DND-41 (cell line): ENCODE data around the gene TACR1.

Source experiments
- ATAC-seq: fragments of 200-7000 bp; cut with Tn5 transposase; 3 replicates; pipeline ENCODE4 v1.9.1; 2021; ENCODE audit warnings: low read depth; ENCODE audit not compliant: insufficient read depth
- DNase-seq: peaks from one replicate; pipeline ENCODE4 v3.0.0-alpha.2; 2020
- H2AFZ ChIP-seq: 2 replicates; pipeline ENCODE4 v1.6.0; 2012; ENCODE audit warnings: low read depth, low read length
- H3K27ac ChIP-seq: 2 replicates; pipeline ENCODE4 v1.5.1; 2012; ENCODE audit warnings: low read length, inconsistent platforms
- H3K27me3 ChIP-seq: fragments of 200-600 bp; sonication (generic); 2 replicates; pipeline ENCODE4 v1.6.0; 2012; ENCODE audit warnings: low read length, mild to moderate bottlenecking, inconsistent platforms; ENCODE audit not compliant: insufficient read depth, poor library complexity
- H3K36me3 ChIP-seq: 2 replicates; pipeline ENCODE4 v1.5.1; 2012; ENCODE audit warnings: low read length, inconsistent platforms; ENCODE audit not compliant: insufficient read depth
- H3K4me1 ChIP-seq: 2 replicates; pipeline ENCODE4 v1.5.1; 2012; ENCODE audit warnings: mild to moderate bottlenecking, low read length; ENCODE audit not compliant: insufficient read depth
- H3K4me2 ChIP-seq: 2 replicates; pipeline ENCODE4 v1.6.0; 2012; ENCODE audit warnings: mild to moderate bottlenecking, moderate library complexity, low read length, inconsistent platforms; ENCODE audit not compliant: insufficient read depth
- H3K4me3 ChIP-seq, 2 experiments: fragments of 200-600 bp in 1 of 2; shearing (Covaris generic) in 1 of 2; 2 replicates each; pipeline ENCODE4 v1.5.1; 2012 to 2016; ENCODE audit warnings: inconsistent platforms in 2 of 2, low read length in 2 of 2, mild to moderate bottlenecking in 2 of 2, low read depth in 1 of 2, moderate library complexity in 1 of 2
- H3K79me2 ChIP-seq: 2 replicates; pipeline ENCODE4 v1.6.0; 2012; ENCODE audit warnings: low read length, inconsistent platforms; ENCODE audit not compliant: insufficient read depth
- H3K9ac ChIP-seq: 2 replicates; pipeline ENCODE4 v1.6.0; 2012; ENCODE audit warnings: low read depth, mild to moderate bottlenecking, inconsistent platforms, low read length, moderate library complexity
- H3K9me3 ChIP-seq: 2 replicates; pipeline ENCODE4 v1.5.1; 2012; ENCODE audit warnings: low read length, moderate library complexity, mild to moderate bottlenecking, inconsistent platforms; ENCODE audit not compliant: insufficient read depth, severe bottlenecking
- H4K20me1 ChIP-seq: 2 replicates; pipeline ENCODE4 v1.6.0; 2012; ENCODE audit warnings: low read length; ENCODE audit not compliant: insufficient read depth
- EZH2 ChIP-seq: IDR thresholded peaks from 3 replicates; pipeline ENCODE4 v1.6.1; 2012; ENCODE audit warnings: borderline replicate concordance, low read depth, mild to moderate bottlenecking, moderate library complexity, low read length, inconsistent platforms; ENCODE audit not compliant: severe bottlenecking
- TF ChIP-seq, protein P1 (sequence below): IDR thresholded peaks from 2 replicates; pipeline ENCODE4 v1.5.1; 2012; ENCODE audit warnings: borderline replicate concordance, low read length, moderate library complexity, mild to moderate bottlenecking; ENCODE audit not compliant: poor library complexity, severe bottlenecking; ENCODE audit errors: extremely low read depth

TACR1 gene

DNA sequence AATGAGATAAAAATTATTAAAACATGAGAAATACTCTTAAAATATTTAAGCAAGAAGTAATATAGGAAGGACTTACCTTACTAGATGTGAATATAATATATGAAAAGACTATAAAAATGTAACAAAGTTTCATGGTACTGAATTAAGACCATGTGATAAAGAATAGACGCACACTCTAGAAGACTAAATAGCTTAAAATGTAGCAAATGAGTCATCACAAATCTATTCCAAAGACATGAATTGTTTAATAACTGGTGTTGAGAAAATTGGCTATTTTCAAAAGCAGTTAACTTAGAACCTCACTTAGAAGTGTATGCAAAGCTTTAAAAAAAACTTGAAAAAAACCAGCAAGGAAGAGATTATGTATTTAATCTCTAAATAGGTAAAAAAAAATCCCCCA lies 176.8 kb downstream of the TACR1 start:
- no peak overlapping the region for H3K9ac ChIP-seq
- no peak overlapping the region for H2AFZ ChIP-seq
- H3K4me1 ChIP-seq, result no peaks in the 10 kb centered on the region
- ATAC-seq (no peak), DNase-seq (no peak)
- H3K36me3 ChIP-seq, result no peaks in the 10 kb centered on the region
- no peaks in the 10 kb centered on the region for H3K27me3 ChIP-seq
- H3K27ac ChIP-seq, result no peak overlapping the region
- no peaks in the 10 kb centered on the region for H3K9me3 ChIP-seq
- no peaks in the 10 kb centered on the region for H3K79me2 ChIP-seq
- no peak for TF ChIP-seq EZH2
- TF ChIP-seq, protein P1, sequence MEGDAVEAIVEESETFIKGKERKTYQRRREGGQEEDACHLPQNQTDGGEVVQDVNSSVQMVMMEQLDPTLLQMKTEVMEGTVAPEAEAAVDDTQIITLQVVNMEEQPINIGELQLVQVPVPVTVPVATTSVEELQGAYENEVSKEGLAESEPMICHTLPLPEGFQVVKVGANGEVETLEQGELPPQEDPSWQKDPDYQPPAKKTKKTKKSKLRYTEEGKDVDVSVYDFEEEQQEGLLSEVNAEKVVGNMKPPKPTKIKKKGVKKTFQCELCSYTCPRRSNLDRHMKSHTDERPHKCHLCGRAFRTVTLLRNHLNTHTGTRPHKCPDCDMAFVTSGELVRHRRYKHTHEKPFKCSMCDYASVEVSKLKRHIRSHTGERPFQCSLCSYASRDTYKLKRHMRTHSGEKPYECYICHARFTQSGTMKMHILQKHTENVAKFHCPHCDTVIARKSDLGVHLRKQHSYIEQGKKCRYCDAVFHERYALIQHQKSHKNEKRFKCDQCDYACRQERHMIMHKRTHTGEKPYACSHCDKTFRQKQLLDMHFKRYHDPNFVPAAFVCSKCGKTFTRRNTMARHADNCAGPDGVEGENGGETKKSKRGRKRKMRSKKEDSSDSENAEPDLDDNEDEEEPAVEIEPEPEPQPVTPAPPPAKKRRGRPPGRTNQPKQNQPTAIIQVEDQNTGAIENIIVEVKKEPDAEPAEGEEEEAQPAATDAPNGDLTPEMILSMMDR, result no peak
- H3K4me2 ChIP-seq, result no peak overlapping the region
- no peak overlapping the region for H3K4me3 ChIP-seq
- no peaks in the 10 kb centered on the region for H4K20me1 ChIP-seq

DNA sequence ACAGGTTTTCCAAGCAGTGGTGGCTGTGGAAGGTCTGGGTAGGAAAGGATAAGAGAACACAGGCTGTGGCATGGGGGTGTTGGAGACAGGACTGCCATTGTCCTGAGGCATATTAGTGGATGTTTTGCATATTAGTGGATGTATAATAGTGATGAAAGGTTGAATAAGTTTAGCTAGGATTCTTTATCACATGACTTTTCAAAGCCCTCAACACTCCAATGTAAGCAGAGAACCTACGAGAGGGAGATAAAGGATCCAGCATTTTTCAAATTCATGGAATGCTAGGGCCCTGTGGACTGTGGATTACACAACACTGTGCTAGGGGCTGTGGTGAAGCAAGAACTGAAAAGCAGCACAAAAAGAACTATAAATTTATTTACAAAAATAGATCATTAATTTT lies 177.6 kb downstream of the TACR1 start:
- no peak overlapping the region for H3K27ac ChIP-seq
- no peak for ATAC-seq
- H3K4me3 ChIP-seq, result no peak overlapping the region
- no peak overlapping the region for H3K9ac ChIP-seq
- DNase-seq, result no peak
- H3K27me3 ChIP-seq, result no peaks in the 10 kb centered on the region
- no peak overlapping the region for H2AFZ ChIP-seq
- H3K4me2 ChIP-seq, result no peak overlapping the region
- no peak for TF ChIP-seq EZH2
- TF ChIP-seq, protein P1, result no peak
- H3K79me2 ChIP-seq, result no peaks in the 10 kb centered on the region
- H4K20me1 ChIP-seq, result no peaks in the 10 kb centered on the region
- H3K4me1 ChIP-seq, result no peaks in the 10 kb centered on the region
- H3K36me3 ChIP-seq, result no peaks in the 10 kb centered on the region
- no peaks in the 10 kb centered on the region for H3K9me3 ChIP-seq

DNA sequence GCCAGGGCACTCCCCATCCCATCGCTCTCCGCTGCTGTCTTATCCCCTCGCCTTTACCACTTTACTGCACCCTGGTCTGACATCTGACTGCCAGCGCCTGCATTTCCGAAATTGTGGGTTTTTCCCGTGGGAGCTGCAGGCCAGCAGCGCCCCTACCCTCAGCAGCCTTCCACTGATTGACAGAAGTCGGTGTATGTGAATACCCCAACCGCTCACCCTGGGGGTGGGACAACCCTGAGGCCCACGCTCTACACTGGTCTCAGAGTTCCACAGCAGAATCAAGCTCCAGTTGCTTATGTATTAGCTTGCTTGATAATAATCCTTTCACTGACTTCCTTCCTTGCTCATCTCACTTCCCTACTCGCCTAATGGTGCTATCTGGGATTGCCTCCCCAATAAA lies 178.8 kb downstream of the TACR1 start:
- no peak overlapping the region for H2AFZ ChIP-seq
- no peaks in the 10 kb centered on the region for H3K36me3 ChIP-seq
- no peak overlapping the region for H3K27ac ChIP-seq
- no peaks in the 10 kb centered on the region for H3K79me2 ChIP-seq
- DNase-seq (no peak), ATAC-seq (no peak)
- H4K20me1 ChIP-seq, result no peaks in the 10 kb centered on the region
- no peaks in the 10 kb centered on the region for H3K9me3 ChIP-seq
- no peaks in the 10 kb centered on the region for H3K27me3 ChIP-seq
- TF ChIP-seq EZH2, result no peak
- TF ChIP-seq, protein P1, result no peak
- H3K9ac ChIP-seq, result no peak overlapping the region
- no peaks in the 10 kb centered on the region for H3K4me1 ChIP-seq
- H3K4me2 ChIP-seq, result no peak overlapping the region
- H3K4me3 ChIP-seq, result no peak overlapping the region

DNA sequence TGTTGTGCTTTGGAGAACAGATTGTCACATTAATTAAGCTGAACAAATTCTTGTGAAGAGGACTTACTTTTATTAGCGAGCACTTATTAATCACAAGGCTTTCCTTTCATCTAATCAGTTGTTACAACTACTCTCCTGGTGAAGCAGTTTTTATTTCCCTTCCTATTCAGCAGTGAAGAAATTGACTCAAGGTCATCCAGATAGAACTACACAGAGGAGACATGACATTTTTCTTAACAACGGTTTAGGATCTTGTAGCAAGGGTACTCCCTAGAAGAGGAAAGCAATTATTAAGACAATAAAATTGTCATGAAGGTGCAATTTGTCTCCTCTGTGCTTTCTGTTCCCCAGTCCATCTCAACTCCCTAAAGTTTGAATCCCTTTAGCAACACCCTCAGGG lies 179.5 kb downstream of the TACR1 start:
- Histone ChIP-seq H3K4me2 (no peak overlapping the region), H3K79me2 (no peaks in the 10 kb centered on the region), H3K9me3 (no peaks in the 10 kb centered on the region), H3K36me3 (no peaks in the 10 kb centered on the region), H3K27ac (no peak overlapping the region), H4K20me1 (no peaks in the 10 kb centered on the region), H3K9ac (no peak overlapping the region), H2AFZ (no peak overlapping the region), H3K4me3 (no peak overlapping the region), H3K4me1 (no peaks in the 10 kb centered on the region), H3K27me3 (no peaks in the 10 kb centered on the region)
- TF ChIP-seq, protein P1, result no peak
- TF ChIP-seq EZH2, result no peak
- DNase-seq, result no peak
- ATAC-seq, result no peak
